SU-DHL-6 (cell line): Measurements from ENCODE around the gene BRCA1.
"Not testable (repeated sequence)": the region's sequence is repeated elsewhere in the genome, so short reads cannot be mapped to it uniquely, and the experiment has no call there.

Experiments
- H2AFZ ChIP-seq: fragments of 200-600 bp; sonication (generic); 2 replicates; pipeline ENCODE4 v1.6.1; 2014; ENCODE audit warnings: low read depth, mild to moderate bottlenecking, moderate library complexity, mixed read lengths, antibody characterized with exemption, low read length; ENCODE audit not compliant: severe bottlenecking
- H3F3A ChIP-seq: fragments of 200-600 bp; shearing (Covaris generic); 2 replicates; pipeline ENCODE4 v1.6.0; 2016; ENCODE audit warnings: antibody characterized with exemption, mild to moderate bottlenecking; ENCODE audit not compliant: insufficient read depth
- H3K27ac ChIP-seq: fragments of 200-600 bp; sonication (generic); 2 replicates; pipeline ENCODE4 v1.5.1; 2016; ENCODE audit warnings: low read depth, mild to moderate bottlenecking, low read length, moderate library complexity, mixed read lengths
- H3K27me3 ChIP-seq: fragments of 200-600 bp; sonication (generic), shearing (Covaris generic); 2 replicates; pipeline ENCODE4 v1.6.0; 2014; ENCODE audit warnings: mild to moderate bottlenecking, low read length
- H3K36me3 ChIP-seq: fragments of 200-600 bp; sonication (generic); 2 replicates; pipeline ENCODE4 v1.6.1; 2014; ENCODE audit warnings: mild to moderate bottlenecking, low read length, mixed read lengths
- H3K4me2 ChIP-seq: fragments of 300-600, 200-600 bp; shearing (Covaris generic), sonication (generic); 2 replicates; pipeline ENCODE4 v1.6.0; 2014; ENCODE audit warnings: low read length, low read depth, mild to moderate bottlenecking; ENCODE audit not compliant: poor library complexity, severe bottlenecking
- H3K4me3 ChIP-seq: fragments of 200-600 bp; sonication (generic); 2 replicates; pipeline ENCODE4 v1.5.1; 2014; ENCODE audit warnings: antibody characterized with exemption, low read length, mild to moderate bottlenecking, mixed read lengths; ENCODE audit not compliant: insufficient read depth, poor library complexity, severe bottlenecking
- H3K79me2 ChIP-seq: fragments of 200-600 bp; sonication (generic); 2 replicates; pipeline ENCODE4 v1.6.1; 2014; ENCODE audit warnings: mild to moderate bottlenecking, low read length, moderate library complexity; ENCODE audit not compliant: insufficient read depth
- H3K9ac ChIP-seq: fragments of 200-600 bp; sonication (generic); 2 replicates; pipeline ENCODE4 v1.7.0; 2014; ENCODE audit warnings: mild to moderate bottlenecking, low read length
- H3K9me2 ChIP-seq: fragments of 200-600 bp; sonication (generic); replicated peaks from 2 replicates; pipeline ENCODE4 v1.6.1; 2014; ENCODE audit warnings: low read length; ENCODE audit not compliant: insufficient read depth
- H3K9me3 ChIP-seq: fragments of 200-600 bp; sonication (generic); 2 replicates; pipeline ENCODE4 v1.6.1; 2014; ENCODE audit warnings: low read length, mixed read lengths; ENCODE audit not compliant: insufficient read depth
- H4K20me1 ChIP-seq: fragments of 200-600 bp; sonication (generic); 2 replicates; pipeline ENCODE4 v1.6.1; 2014; ENCODE audit warnings: low read depth, mild to moderate bottlenecking, antibody characterized with exemption, low read length, moderate library complexity, mixed read lengths
- EZH2phosphoT487 ChIP-seq: fragments of 200-600 bp; sonication (generic), shearing (Covaris generic); conservative IDR thresholded peaks from 2 replicates; pipeline ENCODE4 v1.6.1; 2018; ENCODE audit warnings: mild to moderate bottlenecking, antibody characterized with exemption, low read length, moderate library complexity, mixed read lengths
- TF ChIP-seq, protein P1 (sequence below): fragments of 200-600 bp; sonication (generic); IDR thresholded peaks from one replicate; pipeline ENCODE4 v1.5.1; 2017; ENCODE audit warnings: antibody characterized with exemption, mild to moderate bottlenecking, low read length, moderate library complexity; ENCODE audit not compliant: insufficient read depth, poor library complexity, severe bottlenecking

BRCA1 gene

DNA sequence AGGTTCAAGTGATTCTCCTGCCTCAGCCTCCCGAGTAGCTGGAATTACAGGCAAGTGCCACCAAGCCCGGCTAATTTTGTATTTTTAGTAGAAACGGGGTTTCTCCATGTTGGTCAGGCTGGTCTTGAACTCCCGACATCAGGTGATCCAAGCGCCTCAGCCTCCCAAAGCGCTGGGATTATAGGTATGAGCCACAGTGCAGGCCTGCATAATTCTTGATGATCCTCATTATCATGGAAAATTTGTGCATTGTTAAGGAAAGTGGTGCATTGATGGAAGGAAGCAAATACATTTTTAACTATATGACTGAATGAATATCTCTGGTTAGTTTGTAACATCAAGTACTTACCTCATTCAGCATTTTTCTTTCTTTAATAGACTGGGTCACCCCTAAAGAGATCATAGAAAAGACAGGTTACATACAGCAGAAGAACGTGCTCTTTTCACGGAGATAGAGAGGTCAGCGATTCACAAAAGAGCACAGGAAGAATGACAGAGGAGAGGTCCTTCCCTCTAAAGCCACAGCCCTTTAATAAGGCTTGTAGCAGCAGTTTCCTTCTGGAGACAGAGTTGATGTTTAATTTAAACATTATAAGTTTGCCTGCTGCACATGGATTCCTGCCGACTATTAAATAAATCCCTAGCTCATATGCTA, 62.1 kb downstream of the BRCA1 start:
- Histone ChIP-seq H3K27ac (no peak overlapping the region), H3K27me3 (no peaks in the 10 kb centered on the region), H3F3A (no peaks in the 10 kb centered on the region), H2AFZ (no peak overlapping the region), H3K4me2 (no peak overlapping the region), H3K36me3 (peaks cover 9% of the 10 kb centered on the region), H4K20me1 (no peaks in the 10 kb centered on the region), H3K9ac (no peak overlapping the region), H3K4me3 (no peak overlapping the region), H3K9me2 (no peaks in the 10 kb centered on the region), H3K79me2 (no peaks in the 10 kb centered on the region), H3K9me3 (no peaks in the 10 kb centered on the region)
- TF ChIP-seq EZH2phosphoT487: no peak
- TF ChIP-seq, protein P1, sequence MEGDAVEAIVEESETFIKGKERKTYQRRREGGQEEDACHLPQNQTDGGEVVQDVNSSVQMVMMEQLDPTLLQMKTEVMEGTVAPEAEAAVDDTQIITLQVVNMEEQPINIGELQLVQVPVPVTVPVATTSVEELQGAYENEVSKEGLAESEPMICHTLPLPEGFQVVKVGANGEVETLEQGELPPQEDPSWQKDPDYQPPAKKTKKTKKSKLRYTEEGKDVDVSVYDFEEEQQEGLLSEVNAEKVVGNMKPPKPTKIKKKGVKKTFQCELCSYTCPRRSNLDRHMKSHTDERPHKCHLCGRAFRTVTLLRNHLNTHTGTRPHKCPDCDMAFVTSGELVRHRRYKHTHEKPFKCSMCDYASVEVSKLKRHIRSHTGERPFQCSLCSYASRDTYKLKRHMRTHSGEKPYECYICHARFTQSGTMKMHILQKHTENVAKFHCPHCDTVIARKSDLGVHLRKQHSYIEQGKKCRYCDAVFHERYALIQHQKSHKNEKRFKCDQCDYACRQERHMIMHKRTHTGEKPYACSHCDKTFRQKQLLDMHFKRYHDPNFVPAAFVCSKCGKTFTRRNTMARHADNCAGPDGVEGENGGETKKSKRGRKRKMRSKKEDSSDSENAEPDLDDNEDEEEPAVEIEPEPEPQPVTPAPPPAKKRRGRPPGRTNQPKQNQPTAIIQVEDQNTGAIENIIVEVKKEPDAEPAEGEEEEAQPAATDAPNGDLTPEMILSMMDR: no peak

DNA sequence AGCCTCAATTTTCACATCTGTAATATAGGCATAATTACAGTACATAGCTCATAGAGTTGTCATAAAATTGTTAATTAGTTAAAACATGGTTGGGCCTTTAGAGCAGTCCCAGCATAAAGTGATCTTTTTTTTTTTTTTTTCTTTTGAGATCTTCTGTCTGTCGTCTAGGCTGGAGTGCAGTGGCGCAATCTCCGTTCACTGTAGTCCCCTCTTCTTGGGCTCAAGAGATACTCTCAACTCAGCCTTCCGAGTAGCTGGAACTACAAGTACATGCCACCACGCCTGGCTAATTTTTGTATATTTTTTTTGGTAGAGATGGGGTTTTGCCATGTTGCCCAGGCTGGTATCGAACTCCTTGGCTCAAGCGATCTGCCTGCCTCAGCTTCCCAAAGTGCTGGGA, 69.1 kb downstream of the BRCA1 start:
- H3K9me3 ChIP-seq: no peaks in the 10 kb centered on the region
- H3K4me3 ChIP-seq: no peak overlapping the region
- H3K9me2 ChIP-seq: no peaks in the 10 kb centered on the region
- peaks cover 11% of the 10 kb centered on the region; the same call in 1 of the 2 replicates for H3K36me3 ChIP-seq
- H3K9ac ChIP-seq: no peak overlapping the region
- no peak overlapping the region for H2AFZ ChIP-seq
- no peak overlapping the region for H3K27ac ChIP-seq
- no peaks in the 10 kb centered on the region for H3K79me2 ChIP-seq
- H3F3A ChIP-seq: no peaks in the 10 kb centered on the region
- H3K27me3 ChIP-seq: no peaks in the 10 kb centered on the region
- TF ChIP-seq, protein P1: no peak
- no peak for TF ChIP-seq EZH2phosphoT487
- no peaks in the 10 kb centered on the region for H4K20me1 ChIP-seq
- no peak overlapping the region for H3K4me2 ChIP-seq

DNA sequence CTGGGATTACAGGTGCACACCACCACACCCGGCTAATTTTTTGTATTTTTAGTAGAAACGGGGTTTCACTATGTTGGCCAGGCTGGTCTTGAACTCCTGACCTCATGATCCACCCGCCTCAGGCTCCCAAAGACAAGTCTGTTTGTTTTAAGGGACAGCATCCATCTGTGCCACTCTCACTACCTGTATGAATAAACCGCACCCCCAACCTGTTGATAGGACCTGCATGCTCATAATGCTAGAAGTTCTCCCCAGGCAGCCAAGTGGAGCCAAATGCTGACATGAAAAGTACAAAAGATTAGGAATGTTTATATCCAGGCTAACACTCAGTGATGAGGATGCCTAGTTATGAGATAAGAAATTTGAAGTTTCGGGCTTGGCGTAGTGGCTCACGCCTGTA, 72.2 kb downstream of the BRCA1 start:
- H3K27ac ChIP-seq, H3K4me3 ChIP-seq, H3K79me2 ChIP-seq, H3K4me2 ChIP-seq, H2AFZ ChIP-seq, H3K27me3 ChIP-seq, H3K9ac ChIP-seq, H3K9me3 ChIP-seq, H3F3A ChIP-seq, H3K9me2 ChIP-seq, H4K20me1 ChIP-seq: not testable (repeated sequence)
- H3K36me3 ChIP-seq: peaks cover 17% of the 10 kb centered on the region; the same call in 1 of the 2 replicates

DNA sequence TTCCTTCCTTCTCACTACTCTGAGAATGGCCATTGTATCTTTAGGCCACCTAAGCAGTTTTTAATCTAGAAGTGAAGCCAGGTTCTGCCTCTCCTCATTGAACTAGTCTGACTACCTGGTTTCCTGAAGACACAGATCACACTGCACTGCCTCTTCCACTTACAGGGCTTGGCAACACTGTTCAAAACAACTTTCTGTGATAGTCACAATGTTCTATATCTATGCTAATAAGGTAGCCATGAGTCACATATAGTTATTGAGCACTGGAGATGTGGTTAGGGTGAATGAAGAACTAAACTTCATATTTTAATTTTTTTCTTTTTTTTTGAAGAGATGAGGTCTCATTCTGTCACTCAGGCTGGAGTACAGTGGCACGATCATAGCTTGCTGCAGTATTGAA, 73.2 kb downstream of the BRCA1 start:
- no peaks in the 10 kb centered on the region for H3F3A ChIP-seq
- no peak overlapping the region for H3K27ac ChIP-seq
- no peak overlapping the region for H3K4me3 ChIP-seq
- H3K9me3 ChIP-seq: no peaks in the 10 kb centered on the region
- no peak overlapping the region for H3K9ac ChIP-seq
- no peaks in the 10 kb centered on the region for H3K79me2 ChIP-seq
- TF ChIP-seq, protein P1: no peak
- TF ChIP-seq EZH2phosphoT487: no peak
- H3K36me3 ChIP-seq: peaks cover 17% of the 10 kb centered on the region; the same call in 1 of the 2 replicates
- H2AFZ ChIP-seq: no peak overlapping the region
- no peaks in the 10 kb centered on the region for H3K27me3 ChIP-seq
- no peaks in the 10 kb centered on the region for H3K9me2 ChIP-seq
- H3K4me2 ChIP-seq: no peak overlapping the region
- no peaks in the 10 kb centered on the region for H4K20me1 ChIP-seq
